NCI-H460 (cell line): ENCODE data around the gene FAM174C. TPM values are rescaled to one million over a fixed set of nuclear protein-coding genes. Genes with fewer than 3 reads are reported as not detected.
A peak's percentile ranks its signal among the peaks of the same experiment; 100 is the strongest.
"Not testable (repeated sequence)": the region's sequence is repeated elsewhere in the genome, so short reads cannot be mapped to it uniquely, and the experiment has no call there.

Experiments used
- DNase-seq: peaks from one replicate; pipeline ENCODE4 v3.0.0-alpha.2; 2016; ENCODE audit warnings: low read depth; ENCODE audit errors: extremely low read depth
- total RNA-seq: library from RNA; depleted of rRNA; stranded (reverse); fragments of >200 nt; shearing (Covaris generic); gene quantifications from 2 replicates; pipeline ENCODE4 v1.2.3, GENCODE V29; 2014

FAM174C gene
- total RNA-seq, 1 experiment from 2014 or later: 42.7 TPM

- DNase-seq: no peak
Measured at GRCh38 chr19:1236576-1236975, 38.8 kb upstream of the FAM174C start.

- DNase-seq: no peak
Measured at GRCh38 chr19:1237027-1237659, 38.2 kb upstream of the FAM174C start.

DNA sequence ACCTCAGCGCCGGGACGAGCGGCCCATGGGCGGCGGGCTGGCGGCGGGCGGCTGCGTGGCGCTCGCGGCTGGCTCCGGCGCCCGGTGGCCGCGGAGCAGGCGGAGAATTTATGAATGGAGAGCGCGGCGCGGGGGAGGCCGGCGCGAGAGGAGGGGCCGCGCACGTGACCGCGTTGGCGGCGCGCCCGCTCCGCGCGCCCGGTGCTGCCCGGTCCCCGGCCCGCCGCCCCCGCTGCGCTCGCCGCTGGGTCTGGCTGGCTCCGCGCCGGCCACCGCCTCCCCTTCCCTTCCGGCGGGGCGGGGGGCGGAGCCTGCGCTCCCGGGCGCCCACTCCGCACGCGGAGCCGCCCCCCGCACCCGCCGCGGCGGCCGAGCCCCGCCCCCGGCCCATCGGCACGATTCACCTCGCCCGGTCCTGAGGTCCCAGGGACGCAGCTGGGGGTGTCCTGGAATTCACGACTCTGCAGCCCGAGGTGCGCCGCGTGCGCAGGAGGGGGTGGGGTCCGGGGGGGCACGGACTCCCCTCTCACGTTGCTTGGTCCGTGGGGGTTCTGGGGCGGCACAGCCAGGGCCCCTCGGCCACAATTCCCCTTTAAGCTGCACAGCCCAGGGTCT is 37.5 kb upstream of the FAM174C start, which contains the start of gene CBARP:
TSS of gene CBARP (minus strand) at position 252 of the 615 bp plus-strand sequence. CDS start 1,905 bp downstream, outside the sequence.
- DNase-seq: no peak

- DNase-seq: no peak
Measured at GRCh38 chr19:1238369-1239303, 36.7 kb upstream of the FAM174C start.

- no peak for DNase-seq
Measured at GRCh38 chr19:1239420-1239795, 35.9 kb upstream of the FAM174C start.

DNA sequence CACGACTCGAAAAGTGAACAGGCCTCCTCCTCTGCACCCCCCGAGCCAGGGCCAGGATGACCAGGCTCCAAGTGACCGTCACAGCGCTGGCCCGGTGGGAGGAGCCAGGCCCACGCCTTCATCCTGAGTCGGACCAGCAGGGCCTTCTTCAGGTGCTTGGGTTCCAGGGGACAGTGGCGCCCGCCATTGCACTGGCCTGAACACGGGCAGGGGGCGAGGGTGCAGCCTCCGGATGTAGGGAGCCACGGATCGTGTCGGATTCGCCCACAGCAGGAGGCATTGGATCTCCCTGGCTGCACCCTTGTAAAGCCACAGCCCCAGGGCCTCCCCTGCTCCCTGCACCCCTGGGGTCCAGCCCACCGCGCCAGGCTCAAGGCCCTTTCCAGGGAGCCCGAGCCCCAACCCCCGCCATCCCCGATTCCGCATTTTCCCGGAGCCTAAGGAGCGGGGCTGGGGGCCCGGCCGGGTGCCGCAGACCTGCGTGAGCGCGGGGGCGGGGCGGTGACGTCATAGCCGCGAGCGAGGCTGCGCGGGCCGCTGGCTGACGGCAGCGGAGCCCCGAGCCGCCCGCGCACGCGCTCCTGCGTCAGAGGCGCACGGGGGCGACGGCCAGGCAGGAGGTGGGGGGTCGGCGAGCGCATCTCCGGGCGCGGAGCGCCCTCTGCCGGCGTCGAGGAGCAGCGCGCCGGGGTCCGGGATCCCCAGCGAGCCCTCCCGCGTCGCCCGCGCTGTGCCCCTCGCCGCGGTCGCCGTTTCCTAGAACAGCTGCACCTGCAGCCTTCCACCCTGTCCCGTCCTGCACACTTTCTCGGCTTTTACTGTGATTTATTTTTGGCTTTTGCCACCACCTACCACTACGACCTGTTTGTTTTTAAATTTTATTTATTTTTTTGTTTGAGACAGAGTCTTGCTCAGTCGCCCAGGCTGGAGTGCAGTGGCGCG is 35.3 kb upstream of the FAM174C start:
- peak; percentile 81 for DNase-seq

- DNase-seq: no peak
Measured at GRCh38 chr19:1240925-1241324, 34.4 kb upstream of the FAM174C start.

DNA sequence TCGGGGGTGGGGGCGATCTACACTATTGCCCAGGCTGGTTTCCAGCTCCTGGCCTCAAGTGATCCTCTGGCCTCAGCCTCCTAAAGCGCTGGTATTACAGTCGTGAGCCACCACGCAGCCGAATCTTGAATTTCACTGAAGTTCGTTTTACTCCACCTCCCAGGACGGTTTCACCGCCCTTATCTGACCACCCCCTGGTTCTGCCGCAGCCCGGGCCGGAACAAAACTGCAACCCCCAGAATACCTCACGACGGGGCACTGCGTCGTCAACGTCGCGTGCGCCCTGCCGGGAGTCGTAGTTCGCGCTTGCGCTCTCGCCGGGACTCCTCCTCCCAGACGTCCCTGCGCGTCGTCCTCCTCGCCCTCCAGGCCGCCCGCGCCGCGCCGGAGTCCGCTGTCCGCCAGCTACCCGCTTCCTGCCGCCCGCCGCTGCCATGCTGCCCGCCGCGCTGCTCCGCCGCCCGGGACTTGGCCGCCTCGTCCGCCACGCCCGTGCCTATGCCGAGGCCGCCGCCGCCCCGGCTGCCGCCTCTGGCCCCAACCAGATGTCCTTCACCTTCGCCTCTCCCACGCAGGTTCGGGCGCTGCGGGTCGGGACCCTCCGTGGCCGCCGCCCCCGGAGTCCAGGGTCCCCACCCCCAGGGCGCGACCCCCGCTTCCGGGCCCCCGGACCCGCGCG is 33.8 kb upstream of the FAM174C start, which contains the start of gene ATP5F1D:
TSS of gene ATP5F1D (plus strand) at position 335 of the 679 bp plus-strand sequence. CDS start at position 435, 100 bp downstream.
- peak; percentile 84 for DNase-seq

- peak; percentile 65 for DNase-seq
Measured at GRCh38 chr19:1243768-1244692, 31.3 kb upstream of the FAM174C start.

DNA sequence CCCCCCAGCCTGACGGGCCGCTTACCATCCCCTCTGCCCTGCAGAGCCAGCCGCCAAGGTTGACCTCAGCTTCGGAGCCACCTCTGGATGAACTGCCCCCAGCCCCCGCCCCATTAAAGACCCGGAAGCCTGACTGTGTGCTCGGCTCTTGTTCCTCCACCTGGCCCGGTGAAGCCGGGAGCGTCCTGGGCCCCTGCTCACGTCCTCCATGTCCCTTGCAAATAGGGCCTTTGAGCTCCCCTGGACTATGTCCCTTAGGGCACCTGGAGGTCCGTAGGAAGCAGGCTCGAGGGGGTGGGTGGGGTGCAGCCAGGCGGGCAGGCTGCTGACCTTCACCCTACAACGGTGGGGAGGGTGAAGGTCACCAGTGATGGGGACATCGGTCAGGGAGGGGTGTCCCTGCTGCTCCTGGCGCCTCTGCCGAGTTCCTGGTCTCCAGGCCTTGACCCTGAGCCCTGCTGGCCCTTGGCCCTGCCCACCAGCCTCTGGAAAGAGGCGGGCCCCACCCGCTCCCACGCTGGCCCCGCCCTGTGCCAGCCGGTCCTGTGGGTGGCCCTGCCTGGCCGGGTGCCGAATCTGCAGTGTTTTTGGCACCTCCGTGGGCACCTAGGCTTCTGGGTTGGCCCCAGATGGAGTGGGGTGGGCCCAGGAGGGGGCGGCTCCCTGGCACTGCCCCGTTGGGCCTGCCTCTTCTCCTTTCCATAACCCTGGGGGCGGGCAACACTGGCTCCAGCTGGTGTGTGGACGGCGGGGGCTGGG is 30.5 kb upstream of the FAM174C start:
- no peak for DNase-seq

DNA sequence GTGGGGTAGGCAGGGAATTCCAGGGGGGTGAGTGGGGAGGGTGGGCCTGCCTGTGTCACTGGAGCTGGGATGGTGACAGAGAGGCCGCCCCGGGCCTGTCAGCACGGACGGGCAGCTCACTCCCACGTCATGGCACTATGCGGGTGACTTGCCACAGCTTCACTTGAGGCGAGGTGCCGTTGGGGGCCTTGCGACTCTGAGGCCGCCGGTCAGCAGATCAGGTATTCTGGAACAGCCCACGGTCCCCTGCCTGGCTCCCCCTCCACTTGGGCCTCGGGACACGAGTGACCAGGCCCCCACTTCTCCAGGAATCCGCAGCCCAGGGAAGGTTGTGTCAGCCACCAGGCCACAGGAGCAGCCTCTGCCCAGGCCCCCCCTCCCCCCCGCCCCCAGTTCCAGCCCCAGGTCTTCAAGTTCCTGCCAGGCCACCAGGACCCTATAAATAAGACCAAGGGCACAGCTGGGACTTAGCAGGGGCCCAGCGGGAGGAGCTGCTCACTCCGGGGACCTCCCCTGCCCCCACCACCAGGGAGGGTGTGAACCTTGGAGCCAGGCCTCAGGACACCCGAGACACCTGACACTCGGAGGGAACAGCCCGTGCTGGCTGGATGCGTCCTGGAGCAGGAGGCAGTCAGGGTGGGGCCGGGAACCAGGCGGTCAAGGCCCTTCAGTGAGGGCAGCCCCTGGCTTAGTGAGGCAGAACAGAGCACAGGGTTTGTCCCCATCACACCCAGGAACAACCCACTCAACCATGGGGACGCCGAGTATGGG is 29.7 kb upstream of the FAM174C start:
- DNase-seq: no peak

- DNase-seq: not testable (repeated sequence)
Measured at GRCh38 chr19:1246265-1247087, 28.9 kb upstream of the FAM174C start.

GRCh38 chr19:1247748-1248138 is 27.6 kb upstream of the FAM174C start:
- DNase-seq: no peak

GRCh38 chr19:1248139-1248785 is 27.1 kb upstream of the FAM174C start, which contains the start of gene MIDN:
MIDN (plus strand) TSS chr19:1248583; CDS start chr19:1250297, 1,714 bp downstream.
- peak; percentile 75 for DNase-seq

GRCh38 chr19:1248786-1249297 is 26.5 kb upstream of the FAM174C start:
- DNase-seq: peak; percentile 70
